PC-3 (cell line): ENCODE data around the gene POLR2E. TPM values are rescaled to one million over a fixed set of nuclear protein-coding genes. Genes with fewer than 3 reads are reported as not detected.

Source experiments
- ATAC-seq: fragments of 200-7000 bp; cut with Tn5 transposase; 2 replicates; pipeline ENCODE4 v1.9.1; 2020; ENCODE audit warnings: mild to moderate bottlenecking, moderate library complexity
- BruUV-seq: library from RNA; stranded (reverse); fragments of 400-500 nt; replicated peaks from 2 replicates; lab custom pipeline; 2021; lab: Mats Ljungman, UMichigan
- CTCF ChIA-PET: fragments of 300-600 bp; sonication (Branson Sonifier 250); formaldehyde crosslinking; loops from one replicate; lab custom pipeline; 2022; ENCODE audit warnings: antibody characterized with exemption; lab: Charles Lee
- POLR2A ChIA-PET: fragments of 300-600 bp; sonication (Branson Sonifier 250); formaldehyde crosslinking; loops from one replicate; lab custom pipeline; 2022; ENCODE audit warnings: antibody characterized with exemption; ENCODE audit not compliant: unreplicated experiment; lab: Charles Lee
- DNase-seq: peaks from one replicate; pipeline ENCODE4 v3.0.0-alpha.2; 2015
- H2AFZ ChIP-seq: fragments of 300-600 bp; sonication (generic); 2 replicates; pipeline ENCODE4 v1.6.0; 2016; ENCODE audit warnings: antibody characterized with exemption, low read length
- H3F3A ChIP-seq: fragments of 300-600 bp; sonication (generic); one replicate; pipeline ENCODE4 v1.6.0; 2017; ENCODE audit warnings: antibody characterized with exemption, low read length, control low read depth, mild to moderate bottlenecking; ENCODE audit not compliant: unreplicated experiment
- H3K27ac ChIP-seq: fragments of 300-600 bp; sonication (generic); 2 replicates; pipeline ENCODE4 v1.5.1; 2016; ENCODE audit warnings: mild to moderate bottlenecking, low read length
- H3K27me3 ChIP-seq: fragments of 300-600 bp; sonication (generic); 2 replicates; pipeline ENCODE4 v1.6.1; 2016; ENCODE audit warnings: low read length, mixed read lengths
- H3K36me3 ChIP-seq: fragments of 300-600 bp; sonication (generic); 2 replicates; pipeline ENCODE4 v1.6.1; 2016; ENCODE audit warnings: low read depth, mixed run types, low read length, mixed read lengths
- H3K4me1 ChIP-seq: fragments of 300-600 bp; sonication (generic); 2 replicates; pipeline ENCODE4 v1.5.1; 2016; ENCODE audit warnings: low read length; ENCODE audit not compliant: insufficient read depth
- H3K4me2 ChIP-seq: fragments of 300-600 bp; sonication (generic); 2 replicates; pipeline ENCODE4 v1.6.0; 2016; ENCODE audit warnings: low read length
- H3K4me3 ChIP-seq: fragments of 300-600 bp; sonication (generic); 2 replicates; pipeline ENCODE4 v1.5.1; 2016; ENCODE audit warnings: mild to moderate bottlenecking, low read length, mixed read lengths
- H3K79me2 ChIP-seq: fragments of 300-600 bp; sonication (generic); 2 replicates; pipeline ENCODE4 v1.6.1; 2017; ENCODE audit warnings: low read length, mixed read lengths
- H3K9ac ChIP-seq: fragments of 300-600 bp; sonication (generic); 2 replicates; pipeline ENCODE4 v1.6.0; 2016; ENCODE audit warnings: mild to moderate bottlenecking, low read length
- H3K9me2 ChIP-seq: fragments of 300-600 bp; sonication (generic); replicated peaks from 2 replicates; pipeline ENCODE4 v1.6.1; 2016; ENCODE audit warnings: mixed run types, low read length, mixed read lengths
- H3K9me3 ChIP-seq: fragments of 300-600 bp; sonication (generic); 2 replicates; pipeline ENCODE4 v1.6.1; 2016; ENCODE audit warnings: low read length, mixed read lengths
- H4K20me1 ChIP-seq: fragments of 300-600 bp; sonication (generic); 2 replicates; pipeline ENCODE4 v1.6.1; 2016; ENCODE audit warnings: low read length, mixed read lengths
- EZH2 ChIP-seq: fragments of 300-600 bp; sonication (generic); IDR thresholded peaks from one replicate; pipeline ENCODE4 v1.6.1; 2017; ENCODE audit warnings: antibody characterized with exemption, mild to moderate bottlenecking, low read length; ENCODE audit not compliant: unreplicated experiment
- EZH2phosphoT487 ChIP-seq: fragments of 300-600 bp; sonication (generic); IDR thresholded peaks from 2 replicates; pipeline ENCODE4 v1.6.1; 2018; ENCODE audit warnings: mild to moderate bottlenecking, antibody characterized with exemption, low read length, borderline replicate concordance
- intact Hi-C: fragments of 100-400 bp; cut with micrococcal nuclease; formaldehyde crosslinking; loops from 2 replicates; pipeline ENCODE4 v1.9.0; 2023
- total RNA-seq: library from RNA; depleted of rRNA; stranded (reverse); fragments of >200 nt; gene quantifications from 2 replicates; pipeline ENCODE4 v1.2.3, GENCODE V29; 2014
- TF ChIP-seq, protein P1 (sequence below): fragments of 300-600 bp; sonication (generic); conservative IDR thresholded peaks from 2 replicates; pipeline ENCODE4 v1.5.1; 2017; ENCODE audit warnings: antibody characterized with exemption, low read depth, mild to moderate bottlenecking, low read length

Gene POLR2E
- total RNA-seq, 1 experiment from 2014 or later = 375 TPM

DNA sequence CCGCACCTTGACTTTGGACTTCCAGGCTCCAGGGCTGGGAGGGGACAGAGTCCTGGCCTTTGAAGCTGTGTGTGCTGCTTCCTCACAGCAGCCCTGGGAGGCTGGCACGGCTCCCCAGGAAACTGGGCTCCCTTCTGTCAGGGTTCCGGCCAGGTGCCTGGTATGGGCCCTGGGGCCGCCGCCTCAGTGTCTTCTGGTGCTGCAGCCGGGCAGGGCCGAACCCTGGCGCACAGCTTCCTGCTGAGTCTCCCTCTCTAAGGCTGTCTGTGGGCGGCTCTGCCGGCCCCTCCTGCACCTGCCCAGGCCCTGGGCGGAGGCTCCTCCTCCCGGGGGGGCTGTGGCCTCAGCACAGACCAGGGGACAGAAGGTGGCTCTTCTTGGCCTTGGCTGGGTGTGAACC lies 41.0 kb upstream of the POLR2E start:
- no TSS peak for BruUV-seq
- Histone ChIP-seq H3K27me3 (no peaks in the 10 kb centered on the region), H3K9me3 (no peaks in the 10 kb centered on the region), H2AFZ (no peak overlapping the region), H3K79me2 (peaks cover 53% of the 10 kb centered on the region), H3K4me2 (no peak overlapping the region), H3K4me3 (no peak overlapping the region), H3K9me2 (no peaks in the 10 kb centered on the region), H3K27ac (no peak overlapping the region), H3F3A (no peaks in the 10 kb centered on the region), H4K20me1 (peaks cover 20% of the 10 kb centered on the region), H3K36me3 (no peaks in the 10 kb centered on the region; the same call in 1 of the 2 replicates), H3K4me1 (no peaks in the 10 kb centered on the region), H3K9ac (no peak overlapping the region)
- POLR2A ChIA-PET = no interaction called here
- intact Hi-C loops = no loop called here
- ATAC-seq (no peak), DNase-seq (no peak)
- CTCF ChIA-PET = no interaction called here
- TF ChIP-seq, protein P1, sequence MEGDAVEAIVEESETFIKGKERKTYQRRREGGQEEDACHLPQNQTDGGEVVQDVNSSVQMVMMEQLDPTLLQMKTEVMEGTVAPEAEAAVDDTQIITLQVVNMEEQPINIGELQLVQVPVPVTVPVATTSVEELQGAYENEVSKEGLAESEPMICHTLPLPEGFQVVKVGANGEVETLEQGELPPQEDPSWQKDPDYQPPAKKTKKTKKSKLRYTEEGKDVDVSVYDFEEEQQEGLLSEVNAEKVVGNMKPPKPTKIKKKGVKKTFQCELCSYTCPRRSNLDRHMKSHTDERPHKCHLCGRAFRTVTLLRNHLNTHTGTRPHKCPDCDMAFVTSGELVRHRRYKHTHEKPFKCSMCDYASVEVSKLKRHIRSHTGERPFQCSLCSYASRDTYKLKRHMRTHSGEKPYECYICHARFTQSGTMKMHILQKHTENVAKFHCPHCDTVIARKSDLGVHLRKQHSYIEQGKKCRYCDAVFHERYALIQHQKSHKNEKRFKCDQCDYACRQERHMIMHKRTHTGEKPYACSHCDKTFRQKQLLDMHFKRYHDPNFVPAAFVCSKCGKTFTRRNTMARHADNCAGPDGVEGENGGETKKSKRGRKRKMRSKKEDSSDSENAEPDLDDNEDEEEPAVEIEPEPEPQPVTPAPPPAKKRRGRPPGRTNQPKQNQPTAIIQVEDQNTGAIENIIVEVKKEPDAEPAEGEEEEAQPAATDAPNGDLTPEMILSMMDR = no peak

DNA sequence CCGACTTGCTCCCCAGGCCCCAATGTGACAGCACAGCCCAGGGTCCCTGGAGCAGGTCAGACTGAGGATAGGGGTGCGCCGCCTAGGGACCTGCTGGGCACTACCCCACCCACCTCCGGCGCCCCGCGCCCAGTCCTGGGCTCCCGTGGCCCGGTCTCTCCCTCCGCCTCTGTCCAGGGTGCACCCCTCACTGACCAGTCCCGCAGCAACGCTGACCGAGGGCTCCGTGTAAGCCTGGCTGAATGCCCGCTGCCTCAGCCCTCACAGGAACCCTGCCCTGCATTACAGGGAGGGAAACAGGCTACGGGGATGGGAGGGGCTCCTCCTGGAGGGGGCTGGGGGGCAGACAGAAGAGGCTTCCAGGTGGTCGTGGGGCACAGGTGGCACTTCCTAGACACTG lies 40.3 kb upstream of the POLR2E start:
- ATAC-seq (no peak), DNase-seq (no peak)
- Histone ChIP-seq H3F3A (no peaks in the 10 kb centered on the region), H3K4me1 (no peaks in the 10 kb centered on the region), H3K9ac (no peak overlapping the region), H3K36me3 (no peaks in the 10 kb centered on the region; the same call in 1 of the 2 replicates), H3K27ac (no peak overlapping the region), H4K20me1 (peaks cover 24% of the 10 kb centered on the region), H2AFZ (no peak overlapping the region), H3K9me2 (no peaks in the 10 kb centered on the region), H3K9me3 (no peaks in the 10 kb centered on the region), H3K4me3 (no peak overlapping the region), H3K79me2 (peaks cover 60% of the 10 kb centered on the region), H3K27me3 (no peaks in the 10 kb centered on the region), H3K4me2 (no peak overlapping the region)
- POLR2A ChIA-PET = no interaction called here
- CTCF ChIA-PET = no interaction called here
- TF ChIP-seq EZH2 = no peak
- no peak for TF ChIP-seq EZH2phosphoT487
- TF ChIP-seq, protein P1 = no peak
- BruUV-seq = no TSS peak
- intact Hi-C loops = no loop called here

DNA sequence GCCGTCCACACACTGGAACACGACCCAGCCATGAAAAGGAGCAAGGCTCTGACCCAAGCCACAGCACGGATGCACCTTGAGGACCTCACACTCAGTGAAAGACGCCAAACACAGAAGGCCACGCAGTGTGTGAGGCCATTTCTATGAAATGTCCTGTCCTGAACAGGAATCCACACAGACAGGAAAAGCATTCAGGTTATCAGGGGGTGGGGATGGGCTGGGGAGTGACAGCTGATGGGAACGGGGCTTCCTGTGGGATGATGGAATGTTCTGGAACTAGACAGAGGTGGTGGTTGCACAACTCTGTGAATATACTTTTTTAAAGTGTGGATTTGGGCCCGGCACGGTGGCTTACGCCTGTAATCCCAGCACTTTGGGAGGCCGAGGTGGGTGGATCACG lies 39.3 kb upstream of the POLR2E start:
- ATAC-seq = no peak
- BruUV-seq = no TSS peak
- POLR2A ChIA-PET = no interaction called here

More for the DNA sequence above, 39.3 kb upstream of the POLR2E start:
- no peaks in the 10 kb centered on the region for H3K9me3 ChIP-seq
- H3K9ac ChIP-seq = no peak overlapping the region
- H3K27me3 ChIP-seq = no peaks in the 10 kb centered on the region
- H3K4me2 ChIP-seq = no peak overlapping the region
- H3K27ac ChIP-seq = no peak overlapping the region
- H3K9me2 ChIP-seq = no peaks in the 10 kb centered on the region
- no peak for TF ChIP-seq EZH2phosphoT487
- TF ChIP-seq, protein P1 = no peak
- TF ChIP-seq EZH2 = no peak
- peaks cover 25% of the 10 kb centered on the region for H4K20me1 ChIP-seq
- no peak for DNase-seq
- no peaks in the 10 kb centered on the region for H3F3A ChIP-seq
- CTCF ChIA-PET = no interaction called here
- intact Hi-C loops = no loop called here
- no peaks in the 10 kb centered on the region for H3K4me1 ChIP-seq
- H3K4me3 ChIP-seq = no peak overlapping the region
- H3K79me2 ChIP-seq = peaks cover 70% of the 10 kb centered on the region
- H3K36me3 ChIP-seq = no peaks in the 10 kb centered on the region; the same call in 1 of the 2 replicates
- H2AFZ ChIP-seq = no peak overlapping the region
